ENCODE results near the gene POU2AF2.
"Not testable (repeated sequence)": the region's sequence is repeated elsewhere in the genome, so short reads cannot be mapped to it uniquely, and the experiment has no call there.

POU2AF2 gene, protein sequence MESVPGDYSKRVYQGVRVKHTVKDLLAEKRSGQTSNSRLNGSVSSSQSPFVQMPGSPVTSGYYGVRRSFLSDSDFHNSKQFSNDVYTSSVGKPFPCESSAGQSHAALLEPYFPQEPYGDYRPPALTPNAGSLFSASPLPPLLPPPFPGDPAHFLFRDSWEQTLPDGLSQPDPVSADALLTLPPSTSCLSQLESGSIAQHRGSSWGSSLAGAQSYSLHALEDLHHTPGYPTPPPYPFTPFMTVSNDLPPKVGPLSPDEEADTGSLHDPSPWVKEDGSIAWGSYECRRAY

DNA sequence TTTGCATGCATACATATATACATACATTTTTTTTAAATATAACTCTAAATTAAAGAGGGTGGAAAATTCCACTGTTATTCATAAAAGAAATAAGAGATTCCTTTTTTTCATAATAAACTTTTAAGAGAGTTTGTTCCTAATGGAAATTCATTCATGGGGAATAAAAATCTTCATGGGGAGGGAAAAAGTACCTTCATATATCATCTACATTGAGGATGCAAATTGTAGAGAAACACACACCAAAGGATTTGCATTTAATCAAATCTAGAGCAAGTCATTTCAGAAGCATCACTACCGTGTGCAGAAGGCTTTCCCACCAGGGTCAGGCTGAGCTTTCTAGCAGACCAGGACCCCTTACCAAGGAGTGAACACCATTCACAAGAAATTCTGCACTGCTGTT lies at the start of gene POU2AF2:
POU2AF2 (plus strand) TSS at position 301 of the 400 bp plus-strand sequence. CDS start 129 bp downstream, outside the sequence.
- DNase-seq, result no peak

DNA sequence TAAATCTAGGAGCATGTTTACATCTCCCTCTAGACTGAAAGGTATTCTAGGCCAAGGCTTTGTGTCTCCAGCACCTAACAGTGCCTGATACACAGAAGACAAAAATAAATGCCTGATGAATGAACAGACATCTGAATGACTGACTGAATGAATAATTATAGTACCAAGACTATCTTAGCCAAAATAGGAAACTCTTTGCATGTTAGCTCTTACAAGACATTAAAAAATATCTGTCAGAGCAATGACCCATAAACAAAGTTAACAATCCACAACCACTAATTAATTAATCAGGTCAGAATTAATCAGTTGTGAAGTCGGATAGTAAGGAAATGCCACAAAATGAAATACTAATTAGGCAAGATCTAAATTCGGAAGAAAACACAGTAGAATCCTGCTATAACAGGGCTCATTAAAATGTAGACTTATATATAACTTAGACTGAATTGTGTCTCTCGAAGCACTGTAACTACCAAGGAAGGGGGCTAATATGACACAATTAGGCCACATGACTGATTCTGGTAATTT lies 45.5 kb upstream of the POU2AF2 start:
- DNase-seq, result no peak

DNA sequence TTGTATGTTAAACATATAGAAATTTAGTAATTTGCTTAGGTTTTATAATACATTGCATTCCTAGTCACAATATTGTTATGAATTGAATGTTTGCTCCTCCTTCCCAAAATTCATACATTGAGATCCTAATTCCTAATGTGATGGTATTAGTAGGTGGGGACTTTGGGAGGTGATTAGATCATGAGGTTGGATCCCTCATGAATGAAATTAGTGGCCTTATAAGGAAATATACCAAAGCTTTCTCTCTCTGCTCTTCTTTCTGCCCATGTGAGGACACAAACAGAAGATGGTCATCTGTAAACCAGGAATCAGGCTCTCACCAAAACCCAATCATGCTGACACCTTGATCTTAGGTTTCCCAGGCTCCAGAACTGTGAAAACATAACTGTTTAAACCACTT lies 41.3 kb upstream of the POU2AF2 start:
- DNase-seq, result no peak

DNA sequence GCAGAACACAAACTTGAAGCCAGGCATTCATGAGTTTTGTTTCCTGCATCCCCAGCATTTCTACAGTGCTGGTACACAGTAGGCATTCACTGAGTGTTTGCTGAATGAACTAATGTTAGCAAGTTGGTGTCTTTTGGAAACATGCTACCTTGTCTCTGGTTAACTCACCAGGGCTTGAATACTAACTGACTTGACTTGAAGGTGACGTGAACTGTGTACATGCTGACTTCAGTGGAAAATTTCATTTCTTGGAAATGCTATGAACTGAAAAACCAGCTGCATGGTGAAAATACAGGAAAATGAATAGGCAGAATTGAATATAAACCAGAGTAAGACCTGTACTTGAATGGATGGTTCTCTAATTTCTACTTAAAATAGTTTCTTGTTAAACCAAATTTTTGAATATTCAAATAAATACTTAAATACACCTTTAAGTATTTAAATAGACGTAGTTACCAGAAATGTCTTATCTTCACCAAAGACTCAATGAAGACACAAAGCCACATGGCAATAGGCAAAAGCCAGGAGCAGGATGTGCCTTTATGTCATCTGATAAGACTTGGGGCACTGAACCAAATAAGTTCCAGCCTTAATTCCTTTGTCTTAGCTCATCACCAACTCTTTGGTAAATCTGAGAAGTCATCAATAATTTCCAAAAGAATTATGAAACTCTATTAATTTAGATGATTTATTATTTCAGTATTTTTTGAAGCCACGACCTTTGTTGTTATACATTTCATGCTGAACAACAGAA lies 39.7 kb upstream of the POU2AF2 start:
- DNase-seq, result no peak

DNA sequence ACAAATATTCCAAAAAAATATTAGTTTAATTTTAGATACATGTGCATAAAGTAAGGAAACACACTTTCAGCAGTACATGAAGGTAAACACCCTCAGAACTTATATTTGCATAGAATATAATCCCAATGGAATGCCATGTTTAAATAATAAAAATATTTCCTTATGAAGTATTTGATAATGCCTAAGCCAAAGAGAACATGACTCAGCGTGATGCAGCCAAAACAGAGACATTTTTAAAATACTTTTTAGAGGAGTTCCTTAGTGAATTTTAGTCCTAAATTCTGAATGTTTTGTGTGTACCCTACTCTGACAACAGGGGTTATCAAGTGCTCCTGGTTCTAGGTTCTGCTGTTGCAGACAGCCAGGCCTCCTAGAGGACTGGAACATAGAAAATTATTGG lies 39.1 kb upstream of the POU2AF2 start:
- DNase-seq, result no peak

DNA sequence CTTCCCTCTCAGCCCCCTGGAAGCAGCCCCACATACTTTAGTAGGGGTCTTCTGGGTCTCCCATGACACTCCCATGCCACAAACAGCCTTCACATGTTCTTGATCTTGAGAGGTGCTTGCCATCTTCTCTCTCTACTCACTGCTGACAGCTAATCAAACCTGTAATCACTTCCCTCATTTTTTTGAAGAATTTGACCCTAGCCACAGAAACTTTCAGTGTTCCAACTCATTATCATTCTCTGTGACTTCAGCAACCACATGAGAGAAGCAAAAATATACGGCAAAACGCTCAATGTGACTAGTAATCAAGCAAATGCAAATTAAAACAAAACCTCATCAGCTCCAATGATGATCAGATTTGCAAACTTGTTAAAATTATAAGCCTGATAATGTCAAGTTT lies 38.3 kb upstream of the POU2AF2 start:
- no peak for DNase-seq

DNA sequence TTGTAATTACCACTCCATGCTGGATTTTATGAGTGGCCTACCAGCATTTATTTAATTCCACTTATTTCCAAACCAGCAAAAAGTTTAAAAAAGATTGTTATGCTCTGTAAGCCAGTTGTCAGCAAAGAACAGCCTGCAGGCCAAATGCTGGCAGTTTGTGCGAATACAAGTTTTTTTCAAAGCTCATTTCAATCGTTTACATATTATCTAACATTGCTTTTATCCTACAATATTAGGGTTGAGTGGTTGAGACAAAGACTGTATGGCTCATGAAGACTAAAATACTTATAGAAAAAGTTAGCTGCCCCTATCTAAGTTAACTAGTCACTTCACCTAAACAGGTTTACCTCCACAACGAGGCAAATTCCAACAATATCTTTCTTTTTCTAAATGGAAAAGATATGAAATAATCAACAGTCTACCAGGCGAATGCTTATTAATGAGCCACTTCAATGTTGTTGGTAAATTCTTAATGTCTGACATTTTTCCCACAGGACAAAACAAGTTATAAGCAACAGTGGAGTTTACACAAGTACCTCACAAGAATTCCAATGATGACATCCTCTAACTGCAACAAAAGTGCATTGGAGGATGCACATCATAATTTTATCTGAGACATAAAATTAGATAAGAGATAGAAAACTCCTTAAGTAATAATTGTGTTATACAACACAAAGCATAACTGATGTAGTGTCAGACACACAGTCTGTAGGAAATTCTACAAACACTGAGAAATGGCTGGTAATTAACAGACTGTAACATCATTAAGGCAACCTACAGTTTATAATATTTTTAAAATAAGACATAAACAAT lies 35.8 kb upstream of the POU2AF2 start:
- DNase-seq, result no peak

DNA sequence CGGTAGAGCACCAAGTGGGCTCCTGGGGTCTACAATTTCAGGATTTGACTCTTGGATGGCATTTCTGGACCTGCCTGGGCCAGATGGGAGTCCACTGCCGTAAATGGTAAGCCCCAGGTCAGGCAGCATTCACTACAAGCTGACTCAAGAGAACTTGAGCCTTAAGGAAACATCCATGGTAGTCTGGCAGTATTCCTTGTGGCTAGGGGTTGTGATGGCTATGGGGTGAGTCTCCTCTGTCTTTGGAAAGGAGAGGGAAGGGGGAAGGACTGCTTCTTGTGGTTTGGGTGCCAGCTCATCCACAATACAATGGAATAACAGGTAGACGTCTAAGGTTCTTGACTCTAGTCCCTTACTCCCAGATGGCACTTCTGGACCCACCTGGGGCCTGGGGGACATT lies 32.3 kb upstream of the POU2AF2 start:
- no peak for DNase-seq

DNA sequence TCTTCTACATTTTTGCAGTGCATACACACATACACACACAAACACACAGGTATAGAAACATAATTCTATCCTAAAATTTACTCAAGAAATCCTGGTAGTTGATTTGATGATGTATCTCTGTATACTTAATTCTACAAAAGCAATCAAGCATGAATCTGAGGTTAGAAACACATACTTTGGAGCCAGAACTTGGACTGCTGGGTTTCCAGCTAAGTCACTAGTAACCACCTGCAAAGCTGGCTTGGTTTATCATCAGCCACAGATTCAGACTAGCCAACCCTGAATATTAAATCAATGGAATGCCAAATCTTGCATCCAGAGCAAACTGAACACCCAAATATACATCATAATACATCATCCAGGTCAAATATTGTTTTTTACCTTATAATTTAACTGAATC lies 24.8 kb upstream of the POU2AF2 start:
- no peak for DNase-seq

DNA sequence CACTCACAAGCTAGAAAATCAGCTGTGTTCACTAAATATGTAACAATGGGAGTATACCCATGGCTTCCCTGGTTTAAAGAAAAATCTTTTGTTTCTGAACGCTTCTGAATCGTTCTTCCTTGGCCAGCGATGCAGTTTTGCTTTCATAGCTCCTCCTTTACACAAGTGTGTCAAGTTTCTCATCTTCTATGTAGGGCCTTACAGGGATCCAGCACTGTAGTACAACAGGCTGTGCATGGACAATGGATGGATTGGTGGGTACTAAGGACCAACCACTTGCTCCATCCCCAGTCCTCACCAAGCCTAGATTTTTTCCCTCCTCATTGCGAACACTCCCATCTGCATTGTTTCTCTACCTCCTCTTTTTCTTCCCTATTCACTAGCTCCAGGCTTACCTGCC lies 24.3 kb upstream of the POU2AF2 start:
- DNase-seq, result no peak

DNA sequence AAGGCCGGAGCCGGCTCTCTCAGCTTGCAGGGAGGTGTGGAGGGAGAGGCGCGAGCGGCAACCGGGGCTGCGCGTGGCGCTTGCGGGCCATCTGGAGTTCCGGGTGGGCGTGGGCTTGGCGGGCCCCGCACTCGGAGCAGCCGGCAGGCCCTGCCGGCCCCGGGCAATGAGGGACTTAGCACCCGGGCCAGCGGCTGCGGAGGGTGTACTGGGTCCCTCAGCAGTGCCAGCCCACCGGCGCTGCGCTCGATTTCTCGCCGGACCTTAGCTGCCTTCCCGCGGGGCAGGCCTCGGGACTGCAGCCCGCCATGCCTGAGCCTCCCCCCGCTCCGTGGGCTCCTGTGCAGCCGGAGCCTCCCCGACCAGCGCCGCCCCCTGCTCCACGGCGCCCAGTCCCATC lies 23.6 kb upstream of the POU2AF2 start:
- not testable (repeated sequence) for DNase-seq

DNA sequence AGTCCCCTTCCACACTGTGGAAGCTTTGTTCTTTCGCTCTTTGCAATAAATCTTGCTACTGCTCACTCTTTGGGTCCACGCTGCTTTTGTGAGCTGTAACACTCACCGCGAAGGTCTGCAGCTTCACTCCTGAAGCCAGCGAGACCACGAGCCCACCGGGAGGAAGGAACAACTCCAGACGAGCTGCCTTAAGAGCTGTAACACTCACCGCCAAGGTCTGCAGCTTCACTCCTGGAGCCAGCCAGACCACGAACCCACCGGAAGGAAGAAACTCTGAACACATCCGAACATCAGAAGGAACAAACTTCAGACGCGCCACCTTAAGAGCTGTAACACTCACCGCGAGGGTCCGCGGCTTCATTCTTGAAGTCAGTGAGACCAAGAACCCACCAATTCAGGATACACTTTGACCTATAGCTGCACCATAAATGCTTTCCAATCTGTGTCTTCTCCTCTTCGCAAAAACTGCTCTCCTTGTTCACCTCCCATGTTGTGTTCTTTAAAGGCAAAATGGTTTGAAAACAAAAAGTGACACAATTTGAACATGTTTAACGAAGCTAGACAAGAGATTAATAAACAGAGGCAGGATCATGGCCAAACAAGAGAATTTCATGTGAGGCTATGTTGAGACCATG lies 22.6 kb upstream of the POU2AF2 start:
- not testable (repeated sequence) for DNase-seq

DNA sequence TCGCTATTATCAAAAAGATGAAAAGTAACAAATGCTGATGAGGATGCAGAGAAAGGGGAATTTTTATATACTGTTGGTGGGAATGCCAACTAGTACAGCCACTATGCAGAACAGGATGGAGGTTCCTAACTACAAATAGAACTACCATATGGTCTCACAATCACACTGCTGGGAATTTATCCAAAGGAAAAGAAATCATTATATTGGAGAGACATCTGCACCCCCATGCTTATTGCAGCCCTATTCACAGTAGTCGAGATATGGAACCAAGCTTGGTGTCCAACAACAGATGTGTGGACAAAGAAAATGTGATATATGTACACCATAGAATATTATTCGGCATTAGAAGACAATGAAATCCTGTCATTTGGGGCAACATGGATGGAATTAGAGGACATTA lies 19.6 kb upstream of the POU2AF2 start:
- DNase-seq, result no peak

DNA sequence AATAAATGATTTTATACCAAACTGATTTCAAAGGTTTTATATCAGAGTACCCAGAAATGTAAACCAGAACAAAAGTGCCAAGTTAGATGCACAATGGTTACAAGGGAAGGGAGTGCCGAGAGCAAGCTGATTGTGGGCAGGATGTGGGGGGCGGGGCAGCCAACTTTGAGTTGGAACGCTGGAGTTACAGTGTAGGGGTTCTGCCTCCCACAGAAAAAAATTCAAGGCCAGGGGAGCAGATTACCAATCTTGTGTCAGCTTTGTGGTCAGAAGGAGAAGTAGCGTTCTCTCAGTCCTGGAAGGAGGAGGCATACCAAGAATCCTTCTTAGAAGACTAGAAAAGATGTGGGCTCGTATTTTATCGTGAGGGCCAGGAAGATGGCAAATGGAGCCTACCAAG lies 15.9 kb upstream of the POU2AF2 start:
- no peak for DNase-seq

DNA sequence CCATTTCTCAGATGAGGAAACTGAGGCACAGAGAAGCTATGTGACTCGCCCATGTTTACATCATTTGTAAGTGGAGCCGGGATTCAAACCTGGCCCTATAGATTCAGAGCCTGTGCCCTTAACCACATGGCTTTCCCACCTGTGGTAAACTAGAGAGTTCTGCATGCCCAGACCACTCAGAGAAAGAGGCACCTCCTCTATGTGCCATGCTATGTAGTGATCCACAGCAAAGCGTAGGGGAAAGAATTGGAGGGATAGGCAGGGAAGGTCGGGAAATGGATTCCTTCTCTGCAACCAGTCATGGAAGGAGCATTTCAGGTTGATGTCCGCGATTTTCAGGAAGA lies 15.4 kb upstream of the POU2AF2 start:
- DNase-seq, result no peak

DNA sequence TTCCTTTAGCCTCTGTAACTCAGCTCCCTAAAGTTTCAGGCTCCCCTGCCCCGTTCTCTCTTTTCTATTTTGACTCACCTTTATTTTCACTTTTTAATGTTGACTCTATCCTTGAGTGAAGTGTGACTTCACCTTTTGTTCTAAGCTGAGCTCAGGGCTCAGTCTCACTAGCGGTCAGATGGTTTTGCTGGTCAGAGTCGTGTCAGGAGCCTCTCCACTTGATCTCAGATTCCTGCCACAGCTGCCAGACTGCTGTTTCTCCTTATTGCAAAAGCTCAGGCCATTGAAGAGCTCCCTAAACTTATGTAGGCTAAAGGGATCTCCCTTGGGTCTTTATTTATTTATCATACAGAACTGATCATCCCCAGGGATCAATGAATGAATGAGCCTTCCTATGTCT lies 13.7 kb upstream of the POU2AF2 start:
- no peak for DNase-seq

DNA sequence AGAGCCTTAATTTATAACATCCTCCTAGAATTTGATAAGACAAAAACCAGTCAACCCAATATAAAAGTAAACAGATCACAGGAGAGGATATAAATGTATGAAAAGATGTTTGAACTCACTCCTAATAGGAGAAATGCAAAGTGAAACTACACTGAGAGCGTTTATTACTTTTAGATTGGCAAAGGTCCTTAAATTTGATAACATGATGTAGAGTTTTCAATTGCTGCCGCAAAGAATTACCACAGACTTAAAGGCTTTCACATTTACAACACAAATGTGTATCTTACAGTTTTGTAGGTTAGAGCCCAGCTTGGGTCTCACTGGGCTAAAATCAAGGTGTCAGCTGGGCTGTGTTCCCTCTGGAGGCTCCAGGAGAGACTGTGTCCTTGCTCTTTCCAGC lies 9.1 kb upstream of the POU2AF2 start:
- no peak for DNase-seq

DNA sequence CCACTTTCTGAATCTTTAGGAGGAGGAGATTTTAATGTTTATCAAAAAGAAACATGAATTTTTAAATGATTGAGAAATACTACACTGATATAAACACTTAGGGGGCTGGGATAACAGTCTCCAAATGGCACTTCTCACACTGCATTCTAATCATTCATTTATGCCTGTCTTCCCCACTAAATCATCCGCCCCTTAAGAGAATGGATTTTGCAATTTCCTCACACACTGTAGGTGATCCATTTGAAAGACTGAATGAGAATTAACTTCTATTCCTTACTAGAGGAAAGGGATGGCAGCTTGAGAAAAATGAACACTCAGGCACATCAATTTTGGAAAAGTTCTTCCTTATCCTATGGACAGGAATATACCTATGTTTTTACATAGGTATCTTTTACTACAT lies 7.6 kb upstream of the POU2AF2 start:
- no peak for DNase-seq

DNA sequence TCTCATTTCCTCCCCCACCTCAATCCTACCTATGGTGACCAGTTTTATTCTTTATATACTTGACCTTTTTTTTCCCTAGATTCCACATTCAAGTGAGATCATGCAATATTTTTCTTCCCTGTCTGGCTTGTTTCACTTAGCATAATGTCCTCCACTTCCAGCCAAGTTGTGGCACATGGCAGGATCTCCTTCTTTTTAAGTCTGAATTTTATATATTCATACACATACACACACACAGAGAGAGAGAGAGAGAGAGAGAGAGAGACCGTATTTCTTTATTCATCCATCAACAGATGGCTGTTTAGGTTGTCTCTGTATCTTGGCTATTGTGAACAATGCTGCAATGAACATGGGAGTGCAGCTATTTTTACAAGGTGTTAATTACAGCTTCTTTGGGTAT lies 1.4 kb downstream of the POU2AF2 start:
- no peak for DNase-seq

DNA sequence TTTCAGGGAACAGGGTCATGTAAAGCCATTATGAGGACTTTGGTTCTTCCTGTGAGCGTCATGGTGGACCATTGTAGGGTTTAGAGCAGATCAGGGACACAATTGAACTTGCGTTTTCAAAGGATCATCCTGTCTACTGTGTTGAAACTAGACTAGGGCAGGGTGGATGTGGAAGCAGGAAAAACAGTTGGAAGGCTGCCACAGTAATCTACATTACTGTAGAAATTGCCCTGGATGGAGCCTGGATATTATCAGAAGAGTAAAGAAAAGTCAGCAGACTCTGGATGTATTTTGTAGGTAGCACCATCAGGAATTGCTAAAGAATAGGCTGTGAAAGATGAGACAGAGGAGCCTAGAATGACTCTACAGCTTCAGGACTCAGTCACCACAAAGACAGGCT lies 5.4 kb downstream of the POU2AF2 start:
- DNase-seq, result no peak

DNA sequence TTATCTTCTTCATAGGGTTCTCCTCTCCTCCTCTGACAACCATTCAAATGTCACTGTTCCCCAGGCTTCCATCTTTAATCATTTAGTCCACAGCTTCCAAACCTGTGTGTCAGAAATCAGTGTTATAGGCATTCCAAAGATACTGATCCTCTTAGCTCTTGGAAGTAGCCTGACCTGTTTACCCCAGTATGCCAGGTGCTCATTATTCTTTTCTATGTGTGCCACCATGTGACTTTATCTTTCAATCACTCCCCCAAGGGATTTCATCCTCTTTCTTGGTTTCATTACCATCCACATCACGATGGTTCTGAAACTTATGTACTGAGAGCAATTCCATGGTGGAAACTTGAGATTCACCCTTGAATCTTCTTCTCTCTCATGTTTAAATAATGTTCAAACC lies 7.6 kb downstream of the POU2AF2 start:
- DNase-seq, result no peak

DNA sequence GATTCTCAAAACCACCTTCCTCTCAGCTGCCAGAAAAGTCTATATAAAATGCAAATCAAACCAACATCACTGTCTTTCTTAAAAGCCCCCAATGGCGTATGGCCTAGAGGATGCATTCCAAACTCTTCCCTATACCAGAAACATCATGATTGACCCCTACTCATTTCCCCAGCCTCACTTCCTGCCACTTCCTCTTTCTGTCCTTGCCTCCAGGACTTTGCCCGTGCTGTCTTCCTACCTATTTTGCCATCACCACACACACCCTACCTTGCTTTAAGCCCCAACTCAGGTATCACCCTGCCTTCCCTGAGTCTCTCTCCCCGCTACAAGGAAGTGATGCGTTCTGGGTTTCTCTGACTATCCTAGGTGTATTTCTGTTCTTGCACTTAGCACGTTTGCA lies 8.1 kb downstream of the POU2AF2 start:
- DNase-seq, result no peak

DNA sequence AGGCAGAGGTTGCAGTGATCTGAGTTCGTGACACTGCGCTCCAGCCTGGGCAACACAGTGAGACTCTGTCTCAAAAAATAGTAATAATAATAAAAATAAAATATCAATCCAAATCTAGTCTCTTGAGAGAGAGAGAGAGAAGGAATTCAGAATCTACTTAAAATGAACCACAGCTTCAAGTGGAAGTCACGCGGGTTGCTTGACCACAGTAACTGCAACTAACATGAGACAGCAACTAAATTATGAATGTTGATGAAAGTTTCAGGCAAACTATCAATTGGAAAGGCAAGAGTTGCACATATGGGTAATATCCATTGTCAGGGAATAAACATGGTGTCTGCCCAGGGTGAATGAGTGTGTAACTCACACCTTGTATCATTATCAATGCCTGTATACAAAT lies 12.5 kb downstream of the POU2AF2 start:
- no peak for DNase-seq
